Measurements from ENCODE around the gene FMNL2.

FMNL2 gene

GRCh38 chr2:152539424-152539823 is 204.4 kb downstream of the FMNL2 start:
- Histone ChIP-seq H3K79me2 (ENCODE audit: insufficient read depth, low read length) (no peaks in the 10 kb centered on the region), H3K27ac (ENCODE audit: low read length) (no peak overlapping the region), H4K20me1 (ENCODE audit: insufficient read depth, low read length) (no peaks in the 10 kb centered on the region), H3K4me3 (ENCODE audit: low read depth in 1 of 2, low read length in 2 of 2) (no peak overlapping the region), H3K9me3 (ENCODE audit: insufficient read depth, low read length, severe bottlenecking) (no peaks in the 10 kb centered on the region), H2AFZ (ENCODE audit: low read depth, low read length) (no peak overlapping the region), H3K36me3 (ENCODE audit: insufficient read depth, low read length) (no peaks in the 10 kb centered on the region), H3K4me1 (ENCODE audit: insufficient read depth, low read length) (no peaks in the 10 kb centered on the region), H3K9ac (ENCODE audit: low read depth, low read length) (no peak overlapping the region), H3K4me2 (ENCODE audit: insufficient read depth, low read length) (no peak overlapping the region), H3K27me3 (ENCODE audit: insufficient read depth, low read length, poor library complexity) (no peaks in the 10 kb centered on the region)
- TF ChIP-seq EZH2 (IDR thresholded peaks at IDR 0.05; ENCODE audit: borderline replicate concordance, low read depth, low read length, severe bottlenecking) (no peak), CTCF (IDR thresholded peaks at IDR 0.05; ENCODE audit: borderline replicate concordance, extremely low read depth, low read length, poor library complexity, severe bottlenecking) (no peak)
- DNase-seq (no peak), ATAC-seq (ENCODE audit: insufficient read depth, low read depth) (no peak)

- Histone ChIP-seq H3K27me3 (ENCODE audit: insufficient read depth, low read length, poor library complexity) (no peaks in the 10 kb centered on the region), H3K9ac (ENCODE audit: low read depth, low read length) (no peak overlapping the region), H3K9me3 (ENCODE audit: insufficient read depth, low read length, severe bottlenecking) (no peaks in the 10 kb centered on the region), H4K20me1 (ENCODE audit: insufficient read depth, low read length) (no peaks in the 10 kb centered on the region), H3K36me3 (ENCODE audit: insufficient read depth, low read length) (no peaks in the 10 kb centered on the region), H3K79me2 (ENCODE audit: insufficient read depth, low read length) (no peaks in the 10 kb centered on the region), H3K27ac (ENCODE audit: low read length) (no peak overlapping the region), H2AFZ (ENCODE audit: low read depth, low read length) (no peak overlapping the region), H3K4me2 (ENCODE audit: insufficient read depth, low read length) (no peak overlapping the region), H3K4me3 (ENCODE audit: low read depth in 1 of 2, low read length in 2 of 2) (no peak overlapping the region), H3K4me1 (ENCODE audit: insufficient read depth, low read length) (no peaks in the 10 kb centered on the region)
- TF ChIP-seq EZH2 (IDR thresholded peaks at IDR 0.05; ENCODE audit: borderline replicate concordance, low read depth, low read length, severe bottlenecking): no peak
- TF ChIP-seq CTCF (IDR thresholded peaks at IDR 0.05; ENCODE audit: borderline replicate concordance, extremely low read depth, low read length, poor library complexity, severe bottlenecking): no peak
- ATAC-seq (ENCODE audit: insufficient read depth, low read depth) (no peak), DNase-seq (no peak)
These were observed 206.7 kb downstream of the FMNL2 start for GRCh38 chr2:152541712-152542111.

- H2AFZ ChIP-seq (ENCODE audit: low read depth, low read length): no peak overlapping the region
- no peak overlapping the region for H3K4me2 ChIP-seq (ENCODE audit: insufficient read depth, low read length)
- no peak for DNase-seq
These were observed 207.5 kb downstream of the FMNL2 start for GRCh38 chr2:152542337-152542994.

More at GRCh38 chr2:152542337-152542994, 207.5 kb downstream of the FMNL2 start:
- TF ChIP-seq EZH2 (IDR thresholded peaks at IDR 0.05; ENCODE audit: borderline replicate concordance, low read depth, low read length, severe bottlenecking): no peak
- no peak for TF ChIP-seq CTCF (IDR thresholded peaks at IDR 0.05; ENCODE audit: borderline replicate concordance, extremely low read depth, low read length, poor library complexity, severe bottlenecking)
- Histone ChIP-seq H3K79me2 (ENCODE audit: insufficient read depth, low read length) (no peaks in the 10 kb centered on the region), H3K27ac (ENCODE audit: low read length) (no peak overlapping the region), H4K20me1 (ENCODE audit: insufficient read depth, low read length) (no peaks in the 10 kb centered on the region), H3K4me1 (ENCODE audit: insufficient read depth, low read length) (no peaks in the 10 kb centered on the region), H3K27me3 (ENCODE audit: insufficient read depth, low read length, poor library complexity) (no peaks in the 10 kb centered on the region), H3K9me3 (ENCODE audit: insufficient read depth, low read length, severe bottlenecking) (no peaks in the 10 kb centered on the region), H3K9ac (ENCODE audit: low read depth, low read length) (no peak overlapping the region), H3K4me3 (ENCODE audit: low read depth in 1 of 2, low read length in 2 of 2) (no peak overlapping the region), H3K36me3 (ENCODE audit: insufficient read depth, low read length) (no peaks in the 10 kb centered on the region)
- ATAC-seq (ENCODE audit: insufficient read depth, low read depth): no peak; the same call in 2 of the 3 replicates
